DMS79 treated with DMSO at 0.1 percent for 48 hours (cell line): ENCODE measurements around the gene TES.
"Not testable (repeated sequence)": the region's sequence is repeated elsewhere in the genome, so short reads cannot be mapped to it uniquely, and the experiment has no call there.

ENCODE experiments used
- DNase-seq: peaks from one replicate; lab custom pipeline; 2025; lab: John Stamatoyannopoulos, UW

The TES gene, protein sequence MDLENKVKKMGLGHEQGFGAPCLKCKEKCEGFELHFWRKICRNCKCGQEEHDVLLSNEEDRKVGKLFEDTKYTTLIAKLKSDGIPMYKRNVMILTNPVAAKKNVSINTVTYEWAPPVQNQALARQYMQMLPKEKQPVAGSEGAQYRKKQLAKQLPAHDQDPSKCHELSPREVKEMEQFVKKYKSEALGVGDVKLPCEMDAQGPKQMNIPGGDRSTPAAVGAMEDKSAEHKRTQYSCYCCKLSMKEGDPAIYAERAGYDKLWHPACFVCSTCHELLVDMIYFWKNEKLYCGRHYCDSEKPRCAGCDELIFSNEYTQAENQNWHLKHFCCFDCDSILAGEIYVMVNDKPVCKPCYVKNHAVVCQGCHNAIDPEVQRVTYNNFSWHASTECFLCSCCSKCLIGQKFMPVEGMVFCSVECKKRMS

GRCh38 chr7:116210345-116211005 is at the start of gene TES:
Gene TES, plus strand, starts transcription at chr7:116210539. Its CDS starts 169 bp downstream, at chr7:116210708.
- peak; percentile 61 for DNase-seq

GRCh38 chr7:116161728-116162127 is 48.6 kb upstream of the TES start:
- DNase-seq: no peak

DNA sequence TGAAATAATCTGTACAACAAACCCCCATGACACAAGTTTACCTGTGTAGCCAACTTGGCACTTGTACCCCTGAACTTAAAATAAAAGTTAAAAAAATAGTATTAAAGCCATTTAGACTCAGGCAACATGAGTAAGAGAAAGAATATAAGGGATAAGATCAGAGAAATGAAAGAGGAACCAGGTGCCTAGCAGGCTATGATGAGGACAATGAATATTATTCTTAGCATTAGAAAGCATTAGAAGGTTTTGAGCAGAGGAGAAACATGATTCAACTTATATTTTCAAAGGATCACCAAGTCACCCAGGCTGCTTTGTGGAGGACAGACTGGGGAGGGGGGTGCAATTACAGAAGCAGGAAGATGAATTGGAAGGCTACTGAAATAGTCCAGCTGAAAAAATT is 48.1 kb upstream of the TES start:
- DNase-seq: no peak

GRCh38 chr7:116162992-116163391 is 47.3 kb upstream of the TES start:
- DNase-seq: no peak

DNA sequence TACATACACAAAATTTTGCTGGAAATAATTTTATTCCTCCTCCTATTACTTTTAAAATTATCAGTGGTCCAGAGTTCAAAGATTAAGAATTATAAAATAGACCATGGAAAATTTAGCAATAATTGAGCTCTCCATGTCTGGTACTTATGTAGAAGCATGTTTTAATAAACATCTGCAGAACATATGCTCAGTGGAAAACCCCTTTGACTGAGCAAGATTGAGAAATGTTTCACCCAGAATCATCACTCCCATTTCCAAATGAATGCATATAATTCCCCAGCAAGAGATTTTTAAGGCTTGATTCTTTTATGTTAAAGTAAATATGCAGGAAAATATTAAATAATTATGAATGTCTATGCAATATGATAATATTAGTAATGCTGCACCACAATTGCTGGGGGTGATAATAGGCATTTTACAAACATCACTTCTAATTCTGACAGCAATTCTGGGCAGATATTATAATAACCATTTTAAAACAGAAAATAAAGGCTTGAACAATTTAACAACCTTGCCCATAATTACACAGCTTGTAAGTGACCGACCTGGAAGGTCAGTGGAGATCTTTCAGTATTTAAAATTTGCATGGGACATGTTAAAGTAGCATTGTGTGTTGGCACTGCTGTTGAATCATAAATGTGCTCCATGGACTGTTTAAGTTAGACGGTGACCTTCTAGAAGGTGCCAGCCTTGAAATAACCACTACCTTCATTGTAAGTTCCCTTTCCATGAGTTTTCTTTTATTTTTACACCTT is 45.6 kb upstream of the TES start:
- DNase-seq: no peak

- no peak for DNase-seq
These were observed 44.6 kb upstream of the TES start for GRCh38 chr7:116165717-116166116.

- DNase-seq: no peak
These were observed 44.2 kb upstream of the TES start for GRCh38 chr7:116166156-116166555.

DNA sequence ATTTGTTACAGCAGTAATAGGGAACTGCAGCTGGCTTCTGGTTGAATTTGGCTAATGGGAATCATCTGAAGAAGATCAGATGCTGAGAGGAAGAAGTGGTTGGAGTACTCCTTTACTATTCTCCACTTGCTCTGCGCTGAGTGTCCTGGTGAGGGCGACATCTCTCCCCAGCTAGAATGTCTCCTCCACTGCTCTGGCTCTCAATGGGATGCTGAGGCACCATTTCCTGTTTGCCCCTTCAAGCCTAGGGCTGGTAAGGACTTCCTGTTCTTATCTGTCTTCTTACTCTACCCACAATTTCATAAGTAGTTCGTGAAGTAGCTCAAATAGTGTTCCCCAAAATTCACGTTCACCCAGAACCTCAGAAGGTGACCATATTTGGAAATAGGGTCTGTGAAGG is 43.2 kb upstream of the TES start:
- DNase-seq: no peak

DNA sequence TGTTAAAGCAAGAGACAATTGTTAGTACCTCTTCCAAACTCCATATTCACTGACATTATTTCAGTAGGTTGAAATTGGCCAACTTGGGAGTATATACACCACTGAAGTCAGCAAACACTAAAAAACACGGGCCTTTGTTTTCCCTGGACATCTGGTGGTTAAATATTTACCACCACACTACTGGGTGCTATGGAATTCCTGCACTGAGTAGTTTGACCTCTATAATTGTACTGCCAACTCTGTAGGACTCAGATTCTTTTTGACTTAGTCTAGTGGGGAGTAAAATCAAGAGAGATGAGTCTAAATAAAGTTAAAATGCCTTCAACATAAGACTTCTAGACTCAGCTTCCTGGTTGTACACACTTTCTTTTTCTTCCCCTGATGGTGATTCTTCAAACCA is 41.3 kb upstream of the TES start:
- DNase-seq: no peak

DNA sequence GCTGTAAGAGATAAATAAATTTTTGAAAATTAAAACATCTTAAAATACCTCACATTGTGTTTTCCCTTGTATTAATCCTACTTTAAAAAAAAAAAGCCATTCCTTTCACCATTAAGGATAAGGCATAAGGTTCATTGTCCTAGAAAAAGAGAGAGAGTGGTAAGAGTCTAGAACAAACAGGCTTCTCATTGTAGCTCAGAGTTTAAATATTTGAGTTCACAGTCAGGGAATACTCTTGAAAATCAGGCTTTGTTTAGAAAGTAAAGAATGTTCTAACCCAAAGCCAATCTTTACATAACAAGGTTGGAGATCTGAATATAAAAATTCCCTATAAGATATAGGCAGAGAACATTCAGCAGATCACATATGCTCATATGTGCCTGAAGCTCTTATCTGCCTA is 40.2 kb upstream of the TES start:
- DNase-seq: no peak

DNA sequence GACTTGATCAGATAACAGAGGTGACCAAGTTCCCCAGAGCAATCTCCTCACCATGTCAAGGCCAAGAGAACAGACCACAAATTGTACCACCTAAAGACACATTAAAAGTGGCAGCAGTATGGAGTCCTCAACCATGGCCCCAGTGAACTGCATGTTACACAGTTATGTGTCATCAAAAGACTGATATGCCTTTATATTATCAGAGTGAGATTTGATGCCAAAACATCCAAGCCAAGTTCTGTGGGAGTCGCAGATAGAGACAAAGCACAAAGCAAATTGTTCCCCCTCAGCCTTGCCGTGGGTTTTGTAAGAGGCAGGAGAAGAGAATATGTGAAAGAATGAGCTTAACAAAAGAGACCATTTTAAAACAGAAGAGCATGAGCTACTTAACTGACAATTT is 39.2 kb upstream of the TES start:
- DNase-seq: no peak

DNA sequence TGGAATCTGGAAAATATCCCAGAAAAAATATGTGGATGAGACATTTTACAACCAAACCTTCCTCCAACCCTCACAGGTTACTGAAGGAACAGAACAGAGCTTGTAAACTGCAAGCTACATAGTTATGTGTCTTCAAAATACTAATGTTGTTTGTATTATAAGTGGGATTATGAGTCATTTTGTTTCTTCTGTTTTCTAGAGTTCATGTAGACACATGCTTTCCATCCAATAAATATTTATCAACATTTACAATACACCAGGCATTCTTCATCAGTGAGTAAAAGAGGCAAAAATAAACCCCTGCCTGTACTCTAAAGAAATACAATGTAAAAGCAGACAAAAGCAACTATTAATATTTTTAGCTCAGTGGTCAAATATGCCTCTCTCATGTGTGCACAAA is 38.0 kb upstream of the TES start:
- DNase-seq: no peak

GRCh38 chr7:116173051-116174028 is 37.0 kb upstream of the TES start:
- DNase-seq: peak; percentile 69

DNA sequence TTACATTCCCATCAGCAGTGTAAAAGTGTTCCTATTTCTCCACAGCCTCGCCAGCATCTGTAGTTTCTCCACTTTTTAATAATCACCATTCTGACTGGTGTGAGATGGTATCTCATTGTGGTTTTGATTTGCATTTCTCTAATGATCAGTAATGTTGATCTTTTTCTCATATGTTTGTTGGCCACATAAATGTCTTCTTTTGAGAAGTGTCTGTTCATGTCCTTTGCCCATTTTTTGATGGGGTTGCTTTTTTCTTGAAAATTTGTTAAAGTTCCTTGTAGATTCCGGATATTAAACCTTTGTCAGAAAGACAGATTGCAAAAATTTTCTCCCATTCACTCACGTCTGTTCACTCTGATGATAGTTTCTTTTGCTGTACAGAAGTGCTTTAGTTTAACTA is 35.2 kb upstream of the TES start:
- DNase-seq: not testable (repeated sequence)

GRCh38 chr7:116176226-116176625 is 34.1 kb upstream of the TES start:
- no peak for DNase-seq

- no peak for DNase-seq
These were observed 33.3 kb upstream of the TES start for GRCh38 chr7:116177009-116177408.

- peak; percentile 26 for DNase-seq
These were observed 30.0 kb upstream of the TES start for GRCh38 chr7:116180302-116180701.

- no peak for DNase-seq
These were observed 28.3 kb upstream of the TES start for GRCh38 chr7:116182023-116182422.

- no peak for DNase-seq
These were observed 24.9 kb upstream of the TES start for GRCh38 chr7:116185450-116185849.

GRCh38 chr7:116185956-116186355 is 24.4 kb upstream of the TES start:
- DNase-seq: no peak

- DNase-seq: no peak
These were observed 22.9 kb upstream of the TES start for GRCh38 chr7:116187400-116187799.
